K562 treated with DMSO at 1 percent for 24 hours (cell line): ENCODE data around the gene ABCB1. TPM values are rescaled to one million over a fixed set of nuclear protein-coding genes. Genes with fewer than 3 reads are reported as not detected.

Source experiments
- total RNA-seq: library from RNA; unstranded; fragments of 300-600 nt; gene quantifications from 2 replicates; pipeline ENCODE4 v1.2.3, GENCODE V29; 2022; ENCODE audit warnings: low read depth; ENCODE audit not compliant: insufficient read depth

ABCB1 gene
- total RNA-seq: 0.38 and 0.65 TPM in 2 replicates

DNA sequence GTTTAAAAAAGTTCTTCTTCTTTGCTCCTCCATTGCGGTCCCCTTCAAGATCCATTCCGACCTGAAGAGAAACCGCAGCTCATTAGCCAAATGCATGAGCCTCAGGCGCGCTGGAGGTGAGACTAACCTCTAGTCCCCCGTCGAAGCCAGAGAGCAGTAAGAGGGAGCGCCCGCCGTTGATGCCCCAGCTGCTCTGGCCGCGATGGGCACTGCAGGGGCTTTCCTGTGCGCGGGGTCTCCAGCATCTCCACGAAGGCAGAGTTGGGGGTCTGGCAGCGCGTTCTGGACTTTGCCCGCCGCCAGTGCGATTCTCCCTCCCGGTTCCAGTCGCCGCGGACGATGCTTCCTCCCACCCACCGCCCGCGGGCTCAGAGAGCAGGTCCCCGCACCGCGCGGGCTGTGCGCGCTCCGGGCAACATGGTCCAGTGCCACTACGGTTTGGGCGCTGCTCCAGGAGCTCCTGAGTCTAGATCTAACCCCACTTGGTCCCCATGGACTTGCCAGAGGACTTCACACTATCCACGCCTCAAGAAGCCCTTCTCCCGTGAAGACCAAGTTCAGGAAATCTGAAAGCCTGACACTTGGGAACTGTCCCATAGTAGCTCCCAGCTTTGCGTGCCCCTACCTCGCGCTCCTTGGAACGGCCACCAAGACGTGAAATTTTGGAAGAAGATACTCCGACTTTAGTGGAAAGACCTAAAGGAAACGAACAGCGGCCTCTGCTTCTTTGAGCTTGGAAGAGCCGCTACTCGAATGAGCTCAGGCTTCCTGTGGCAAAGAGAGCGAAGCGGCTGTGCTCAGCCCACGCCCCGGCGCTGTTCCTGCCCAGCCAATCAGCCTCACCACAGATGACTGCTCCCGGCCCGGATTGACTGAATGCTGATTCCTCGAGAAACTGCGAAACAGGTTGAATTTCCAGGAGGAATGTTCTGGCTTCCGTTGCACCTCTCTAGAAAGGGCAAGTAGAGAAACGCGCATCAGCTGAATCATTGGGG lies at the start of gene ABCB1:
TSS of gene ABCB1 (minus strand) at position 755 of the 995 bp plus-strand sequence. CDS start at position 55, 700 bp downstream.

DNA sequence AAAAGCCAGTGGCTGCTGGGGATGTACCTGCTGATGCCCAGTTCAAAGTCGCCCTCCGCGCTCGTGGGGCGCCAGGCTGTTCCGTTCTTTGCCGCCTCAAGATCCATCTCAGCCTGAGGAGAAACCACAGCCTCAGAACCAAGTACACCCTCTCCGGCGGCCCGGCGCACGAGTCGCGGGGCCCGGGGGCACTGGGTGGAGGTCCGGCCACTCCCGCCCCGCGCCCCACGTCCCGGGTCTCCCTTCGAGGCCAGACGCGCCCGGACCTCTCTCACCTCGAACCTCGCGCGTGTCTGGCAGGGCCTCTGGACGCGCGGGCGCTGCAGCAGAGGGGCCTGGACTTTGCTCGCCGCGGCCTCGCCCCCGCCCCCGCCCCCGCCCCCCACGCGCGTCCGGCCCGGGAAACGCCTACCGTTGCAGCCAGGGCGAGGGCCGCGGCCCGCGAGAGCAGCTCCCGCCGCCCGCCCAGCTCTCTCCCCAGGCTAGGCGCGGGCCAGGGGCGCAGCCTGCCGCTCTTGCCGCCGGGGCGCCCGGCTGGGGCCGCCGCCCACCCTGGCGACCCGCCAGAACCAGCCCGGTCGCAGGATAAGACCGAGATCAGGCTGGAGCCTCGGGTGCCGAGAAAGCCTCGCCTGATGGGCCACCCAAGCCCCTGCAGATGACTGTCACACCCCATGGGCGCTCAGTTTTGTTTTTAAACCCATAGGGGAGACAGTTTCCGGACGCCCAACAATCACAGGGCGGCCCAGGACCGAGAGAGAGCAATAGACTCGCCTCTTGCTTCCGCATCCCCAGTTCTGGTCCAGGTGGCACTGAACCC lies 125.1 kb downstream of the ABCB1 start, which contains the start of gene ABCB4:
TSS of gene ABCB4 (minus strand) at position 322 of the 820 bp plus-strand sequence. CDS start at position 107, 215 bp downstream.

Other genes with a start within 250 kb of the ABCB1 start
- gene ABCB4, start 125.2 kb downstream of the ABCB1 start, total RNA-seq: 0.68 and 1.6 TPM in 2 replicates
- not detected in 2 replicates for gene RUNDC3B, start 27.5 kb upstream of the ABCB1 start, total RNA-seq